NCI-H510A (cell line): ENCODE measurements around the gene SYPL2.
"Not testable (repeated sequence)": the region's sequence is repeated elsewhere in the genome, so short reads cannot be mapped to it uniquely, and the experiment has no call there.

ENCODE experiments used
- DNase-seq: peaks from one replicate; lab custom pipeline; 2025; lab: John Stamatoyannopoulos, UW

Gene SYPL2

GRCh38 chr1:109466452-109467300 lies at the start of gene SYPL2:
Gene SYPL2, plus strand, starts transcription at chr1:109466546. Its CDS starts 298 bp downstream, at chr1:109466844.
- no peak for DNase-seq

GRCh38 chr1:109423498-109423897 lies 42.8 kb upstream of the SYPL2 start:
- DNase-seq: no peak

- DNase-seq: peak; percentile 20
Measured at GRCh38 chr1:109425391-109426280, 40.7 kb upstream of the SYPL2 start.

GRCh38 chr1:109426281-109427170 lies 39.8 kb upstream of the SYPL2 start, which contains the start of gene PSMA5:
Gene PSMA5, minus strand, starts transcription at chr1:109426448. Its CDS starts 118 bp downstream, at chr1:109426330.
- DNase-seq: peak; percentile 99

- no peak for DNase-seq
Measured at GRCh38 chr1:109427171-109427467, 39.2 kb upstream of the SYPL2 start.

GRCh38 chr1:109432336-109432735 lies 34.0 kb upstream of the SYPL2 start:
- DNase-seq: no peak

- DNase-seq: no peak
Measured at GRCh38 chr1:109433322-109433721, 33.0 kb upstream of the SYPL2 start.

- no peak for DNase-seq
Measured at GRCh38 chr1:109434484-109434883, 31.9 kb upstream of the SYPL2 start.

- DNase-seq: no peak
Measured at GRCh38 chr1:109438798-109439297, 27.5 kb upstream of the SYPL2 start.

- no peak for DNase-seq
Measured at GRCh38 chr1:109441069-109441468, 25.3 kb upstream of the SYPL2 start.

- DNase-seq: no peak
Measured at GRCh38 chr1:109443476-109443875, 22.9 kb upstream of the SYPL2 start.

- no peak for DNase-seq
Measured at GRCh38 chr1:109444346-109444745, 22.0 kb upstream of the SYPL2 start.

- not testable (repeated sequence) for DNase-seq
Measured at GRCh38 chr1:109445949-109446695, 20.2 kb upstream of the SYPL2 start.

- DNase-seq: no peak
Measured at GRCh38 chr1:109447524-109447923, 18.8 kb upstream of the SYPL2 start.

GRCh38 chr1:109454497-109455133 lies 11.7 kb upstream of the SYPL2 start:
- no peak for DNase-seq

- DNase-seq: no peak
Measured at GRCh38 chr1:109457819-109458218, 8.5 kb upstream of the SYPL2 start.

GRCh38 chr1:109466125-109466451 lies 258 bp upstream of the SYPL2 start:
- DNase-seq: no peak

GRCh38 chr1:109467301-109467777 lies 993 bp downstream of the SYPL2 start:
- DNase-seq: no peak

- no peak for DNase-seq
Measured at GRCh38 chr1:109468061-109468460, 1.7 kb downstream of the SYPL2 start.

GRCh38 chr1:109468903-109469302 lies 2.6 kb downstream of the SYPL2 start:
- DNase-seq: no peak

GRCh38 chr1:109470245-109470644 lies 3.9 kb downstream of the SYPL2 start:
- DNase-seq: no peak
